H9 (cell line): ENCODE results near the gene NACC2. TPM values are rescaled to one million over a fixed set of nuclear protein-coding genes. Genes with fewer than 3 reads are reported as not detected.
A peak's percentile ranks its signal among the peaks of the same experiment; 100 is the strongest.

Source experiments
- DNase-seq: peaks from one replicate; pipeline ENCODE4 v3.0.0-alpha.2; 2017
- H2AFZ ChIP-seq: one replicate; pipeline ENCODE4 v1.6.1; 2013; ENCODE audit warnings: mild to moderate bottlenecking, low read length, control low read depth, moderate library complexity
- H2AK5ac ChIP-seq: 2 replicates; pipeline ENCODE4 v1.6.1; 2013; ENCODE audit warnings: low read length, control low read depth, mixed read lengths; ENCODE audit not compliant: insufficient read length
- H2BK120ac ChIP-seq: one replicate; pipeline ENCODE4 v1.6.1; 2013; ENCODE audit warnings: low read depth, mild to moderate bottlenecking, low read length, control low read depth, inconsistent platforms; ENCODE audit not compliant: poor library complexity, severe bottlenecking
- H2BK12ac ChIP-seq: 2 replicates; pipeline ENCODE4 v1.6.1; 2013; ENCODE audit warnings: low read length, control low read depth, mixed read lengths, low read depth; ENCODE audit not compliant: insufficient read length
- H2BK15ac ChIP-seq: 2 replicates; pipeline ENCODE4 v1.6.1; 2013; ENCODE audit warnings: low read depth, low read length, control low read depth
- H2BK20ac ChIP-seq: one replicate; pipeline ENCODE4 v1.6.1; 2013; ENCODE audit warnings: low read depth, mild to moderate bottlenecking, low read length, control low read depth, inconsistent platforms; ENCODE audit not compliant: poor library complexity, severe bottlenecking
- H2BK5ac ChIP-seq: 2 replicates; pipeline ENCODE4 v1.6.1; 2013; ENCODE audit warnings: low read length, control low read depth, mixed read lengths; ENCODE audit not compliant: insufficient read length
- H3K14ac ChIP-seq: 2 replicates; pipeline ENCODE4 v1.6.1; 2013; ENCODE audit warnings: low read length, control low read depth; ENCODE audit not compliant: insufficient read depth
- H3K18ac ChIP-seq: 2 replicates; pipeline ENCODE4 v1.6.1; 2013; ENCODE audit warnings: low read depth, mild to moderate bottlenecking, mixed read lengths, low read length, control low read depth; ENCODE audit not compliant: insufficient read length
- H3K23ac ChIP-seq: 2 replicates; pipeline ENCODE4 v1.6.1; 2013; ENCODE audit warnings: low read length, control low read depth, mixed read lengths, low read depth; ENCODE audit not compliant: insufficient read length
- H3K23me2 ChIP-seq: 2 replicates; pipeline ENCODE4 v1.6.1; 2013; ENCODE audit warnings: low read depth, mild to moderate bottlenecking, mixed read lengths, low read length, control low read depth; ENCODE audit not compliant: insufficient read length, poor library complexity, severe bottlenecking
- H3K27ac ChIP-seq: 2 replicates; pipeline ENCODE4 v1.5.1; 2013; ENCODE audit warnings: low read length, control low read depth, mixed read lengths, low read depth; ENCODE audit not compliant: insufficient read length
- H3K27me3 ChIP-seq: 2 replicates; pipeline ENCODE4 v1.6.1; 2013; ENCODE audit warnings: low read length, control low read depth, inconsistent platforms; ENCODE audit not compliant: insufficient read depth
- H3K4ac ChIP-seq: 2 replicates; pipeline ENCODE4 v1.6.1; 2013; ENCODE audit warnings: low read depth, mild to moderate bottlenecking, control low read depth, inconsistent platforms, low read length, moderate library complexity
- H3K4me1 ChIP-seq: 2 replicates; pipeline ENCODE4 v1.6.1; 2013; ENCODE audit warnings: low read length, control low read depth, inconsistent platforms; ENCODE audit not compliant: insufficient read depth
- H3K4me2 ChIP-seq: 2 replicates; pipeline ENCODE4 v1.6.1; 2013; ENCODE audit warnings: low read length, control low read depth, mixed read lengths; ENCODE audit not compliant: insufficient read length, insufficient read depth
- H3K56ac ChIP-seq: 2 replicates; pipeline ENCODE4 v1.6.1; 2013; ENCODE audit warnings: low read depth, mild to moderate bottlenecking, mixed read lengths, low read length, control low read depth; ENCODE audit not compliant: insufficient read length
- H3K79me1 ChIP-seq: 2 replicates; pipeline ENCODE4 v1.6.1; 2013; ENCODE audit warnings: low read depth, mild to moderate bottlenecking, moderate library complexity, low read length, control low read depth, inconsistent platforms; ENCODE audit not compliant: insufficient read depth, poor library complexity, severe bottlenecking
- H3K79me2 ChIP-seq: 2 replicates; pipeline ENCODE4 v1.6.1; 2013; ENCODE audit warnings: low read length, control low read depth, inconsistent platforms; ENCODE audit not compliant: insufficient read depth
- H3K9ac ChIP-seq: 2 replicates; pipeline ENCODE4 v1.6.1; 2013; ENCODE audit warnings: low read length, control low read depth, mixed read lengths; ENCODE audit not compliant: insufficient read length; ENCODE audit errors: extremely low read depth
- H3K9me3 ChIP-seq: one replicate; pipeline ENCODE4 v1.6.1; 2013; ENCODE audit warnings: low read depth, low read length, inconsistent platforms; ENCODE audit not compliant: control insufficient read depth
- H3T11ph ChIP-seq: one replicate; pipeline ENCODE4 v1.6.1; 2013; ENCODE audit warnings: mild to moderate bottlenecking, low read length, control low read depth, inconsistent platforms
- H4K20me1 ChIP-seq: one replicate; pipeline ENCODE4 v1.6.1; 2013; ENCODE audit not compliant: control insufficient read depth, insufficient read length, insufficient read depth
- H4K5ac ChIP-seq: 2 replicates; pipeline ENCODE4 v1.6.1; 2013; ENCODE audit warnings: low read depth, mild to moderate bottlenecking, mixed read lengths, low read length, control low read depth; ENCODE audit not compliant: insufficient read length
- H4K8ac ChIP-seq: replicated peaks from 2 replicates; pipeline ENCODE4 v1.6.1; 2013; ENCODE audit warnings: low read length, control low read depth, mixed read lengths, low read depth; ENCODE audit not compliant: insufficient read length
- H4K91ac ChIP-seq: 2 replicates; pipeline ENCODE4 v1.6.1; 2013; ENCODE audit warnings: low read depth, mild to moderate bottlenecking, moderate library complexity, mixed read lengths, low read length, control low read depth; ENCODE audit not compliant: insufficient read length
- H3K27ac Mint-ChIP-seq, 3 experiments: 2 replicates in 2 of 3; 3 replicates in 1 of 3; pipeline ENCODE4 v1.8.0; 2020 to 2021; ENCODE audit warnings: mixed read lengths in 3 of 3, mild to moderate bottlenecking in 1 of 3, moderate library complexity in 1 of 3
- H3K27me3 Mint-ChIP-seq: 2 replicates; pipeline ENCODE4 v1.8.0; 2021; ENCODE audit warnings: low read depth, mild to moderate bottlenecking, moderate library complexity, mixed read lengths
- H3K36me3 Mint-ChIP-seq, 3 experiments: 2 replicates in 2 of 3; 3 replicates in 1 of 3; pipeline ENCODE4 v1.8.0; 2020 to 2021; ENCODE audit warnings: low read depth in 3 of 3, mixed read lengths in 3 of 3; ENCODE audit not compliant: insufficient read depth in 1 of 3
- H3K4me1 Mint-ChIP-seq, 2 experiments: 2 replicates each; pipeline ENCODE4 v1.8.0; 2020; ENCODE audit warnings: mixed read lengths in 2 of 2
- H3K4me3 Mint-ChIP-seq, 2 experiments: 2 replicates in 1 of 2; 3 replicates in 1 of 2; pipeline ENCODE4 v1.8.0; 2020 to 2021; ENCODE audit warnings: mild to moderate bottlenecking in 2 of 2, mixed read lengths in 2 of 2, moderate library complexity in 1 of 2
- H3K9me3 Mint-ChIP-seq, 2 experiments: 2 replicates in 1 of 2; 3 replicates in 1 of 2; pipeline ENCODE4 v1.8.0; 2020; ENCODE audit warnings: mild to moderate bottlenecking in 2 of 2, mixed read lengths in 2 of 2, moderate library complexity in 1 of 2
- WGBS: extraction: QIAGEN DNeasy Blood & Tissue Kit; methylation state at CpG from one replicate; pipeline ENCODE4 v1.1.7; 2013; ENCODE audit warnings: missing lambda C conversion rate, low lambda C conversion rate, mixed read lengths; ENCODE audit not compliant: insufficient read length; ENCODE audit errors: extremely low coverage; 5-methylcytosine and 5-hydroxymethylcytosine counted together
- total RNA-seq: library from RNA; stranded (reverse); gene quantifications from 2 replicates; pipeline ENCODE4 v1.2.1, GENCODE V29; 2021
- TF ChIP-seq, protein P1 (sequence below): fragments of 200-600 bp; sonication (generic); conservative IDR thresholded peaks from 3 replicates; pipeline ENCODE4 v1.8.0; 2021; ENCODE audit warnings: antibody characterized with exemption, mild to moderate bottlenecking

The NACC2 gene
- total RNA-seq, 1 experiment from 2014 or later: 11.5 TPM

DNA sequence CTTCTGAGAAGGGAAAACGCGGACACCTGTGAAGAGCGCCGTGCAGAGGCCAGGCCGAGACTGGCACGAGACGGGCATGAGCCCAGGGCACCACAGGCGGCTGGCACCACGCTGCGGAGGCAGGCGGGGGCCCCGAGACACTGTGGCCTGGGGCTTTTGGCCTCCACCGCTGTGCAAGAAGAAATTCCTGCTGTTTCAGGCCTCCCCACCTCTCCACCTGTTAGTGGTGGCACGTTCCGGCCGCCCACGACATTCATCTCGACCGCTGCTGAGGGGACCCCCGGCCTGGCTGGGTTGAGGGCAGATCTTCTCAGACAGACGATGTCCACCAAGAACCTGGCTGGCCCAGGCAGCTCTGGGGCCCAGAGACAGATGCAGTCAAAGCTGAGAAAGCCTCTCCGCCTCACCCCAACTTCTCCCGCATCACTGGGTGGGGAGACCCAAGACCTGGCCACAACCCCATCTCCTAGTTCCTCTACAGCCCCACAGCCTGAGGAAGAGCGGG is 11.5 kb downstream of the NACC2 start:
- Histone ChIP-seq H3K4me1 (no peaks in the 10 kb centered on the region), H3K9me3 (no peaks in the 10 kb centered on the region), H2BK120ac (no peak overlapping the region), H4K91ac (no peak overlapping the region), H3K18ac (no peak overlapping the region), H3K79me1 (no peaks in the 10 kb centered on the region), H3K56ac (no peak overlapping the region), H3K14ac (no peak overlapping the region; the same call in 1 of the 2 replicates), H2BK5ac (no peak overlapping the region), H3K27me3 (no peaks in the 10 kb centered on the region), H3K4ac (no peak overlapping the region), H4K5ac (no peak overlapping the region), H3K4me2 (no peak overlapping the region), H3K79me2 (no peaks in the 10 kb centered on the region), H3K23me2 (no peaks in the 10 kb centered on the region), H2AK5ac (no peak overlapping the region), H2AFZ (no peak overlapping the region), H3T11ph (no peak overlapping the region), H3K27ac (no peak overlapping the region), H2BK12ac (no peak overlapping the region), H2BK15ac (no peak overlapping the region), H3K9ac (no peak overlapping the region), H4K20me1 (no peaks in the 10 kb centered on the region), H4K8ac (no peak overlapping the region), H2BK20ac (no peak overlapping the region), H3K23ac (no peak overlapping the region)
- Mint-ChIP-seq H3K4me3 (no peak overlapping the region), H3K27ac (no peak overlapping the region), H3K36me3 (no peaks in the 10 kb centered on the region), H3K9me3 (no peaks in the 10 kb centered on the region), H3K4me1 (peaks cover 9 to 16% of the 10 kb centered on the region in 2 experiments), H3K27me3 (no peaks in the 10 kb centered on the region)
- TF ChIP-seq, protein P1, sequence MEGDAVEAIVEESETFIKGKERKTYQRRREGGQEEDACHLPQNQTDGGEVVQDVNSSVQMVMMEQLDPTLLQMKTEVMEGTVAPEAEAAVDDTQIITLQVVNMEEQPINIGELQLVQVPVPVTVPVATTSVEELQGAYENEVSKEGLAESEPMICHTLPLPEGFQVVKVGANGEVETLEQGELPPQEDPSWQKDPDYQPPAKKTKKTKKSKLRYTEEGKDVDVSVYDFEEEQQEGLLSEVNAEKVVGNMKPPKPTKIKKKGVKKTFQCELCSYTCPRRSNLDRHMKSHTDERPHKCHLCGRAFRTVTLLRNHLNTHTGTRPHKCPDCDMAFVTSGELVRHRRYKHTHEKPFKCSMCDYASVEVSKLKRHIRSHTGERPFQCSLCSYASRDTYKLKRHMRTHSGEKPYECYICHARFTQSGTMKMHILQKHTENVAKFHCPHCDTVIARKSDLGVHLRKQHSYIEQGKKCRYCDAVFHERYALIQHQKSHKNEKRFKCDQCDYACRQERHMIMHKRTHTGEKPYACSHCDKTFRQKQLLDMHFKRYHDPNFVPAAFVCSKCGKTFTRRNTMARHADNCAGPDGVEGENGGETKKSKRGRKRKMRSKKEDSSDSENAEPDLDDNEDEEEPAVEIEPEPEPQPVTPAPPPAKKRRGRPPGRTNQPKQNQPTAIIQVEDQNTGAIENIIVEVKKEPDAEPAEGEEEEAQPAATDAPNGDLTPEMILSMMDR: no peak
- no CpG with 5 or more reads among the region's 24 CpGs for WGBS
- peak; percentile 15 for DNase-seq
